ENCODE results near the gene CLASRP.
"Not testable (repeated sequence)": the region's sequence is repeated elsewhere in the genome, so short reads cannot be mapped to it uniquely, and the experiment has no call there.

Gene CLASRP

DNA sequence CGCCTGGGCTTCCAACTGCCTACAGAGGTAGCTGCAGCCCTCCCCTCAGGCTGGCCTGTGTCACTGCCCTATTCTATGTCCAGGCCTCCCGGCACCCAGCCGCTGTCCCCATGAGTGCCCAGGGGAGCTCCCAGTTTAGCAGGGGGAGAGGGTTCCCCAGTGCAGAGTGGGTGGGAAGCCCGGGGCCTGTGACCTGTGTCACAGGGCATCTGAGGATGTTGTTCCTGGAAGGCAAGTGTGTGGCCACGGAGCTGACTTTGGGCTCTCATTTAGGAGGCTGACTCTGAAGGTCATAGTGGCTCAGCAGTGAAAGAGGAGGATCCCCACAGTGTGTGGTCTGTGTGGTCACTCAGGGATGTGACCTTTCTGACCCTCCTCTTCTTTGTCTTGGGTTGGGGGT is 79.3 kb downstream of the CLASRP start:
- H3K27me3 ChIP-seq (ENCODE audit: low read depth), result no peaks in the 10 kb centered on the region
- H3K4me3 ChIP-seq, result no peak overlapping the region
- in situ Hi-C loops (cut with MboI; ENCODE audit: low sequenced_read_pairs), result no loop called here

GRCh38 chr19:45118591-45119355 is 79.9 kb downstream of the CLASRP start:
- H3K9me3 ChIP-seq; H3K4me3 ChIP-seq; H3K4me1 ChIP-seq; H3K36me3 ChIP-seq (replicated peaks); in situ Hi-C loops (cut with MboI; ENCODE audit: low sequenced_read_pairs); H3K27me3 ChIP-seq (ENCODE audit: low read depth); DNase-seq (ENCODE audit: low spot score in 2 of 2): not testable (repeated sequence)

More for the DNA sequence above, 79.3 kb downstream of the CLASRP start:
- Histone ChIP-seq H3K4me1 (peaks cover 1% of the 10 kb centered on the region; the same call in 1 of the 2 replicates), H3K36me3 (replicated peaks) (no peaks in the 10 kb centered on the region), H3K9me3 (no peaks in the 10 kb centered on the region)
- DNase-seq (ENCODE audit: low spot score in 2 of 2), result no peak

DNA sequence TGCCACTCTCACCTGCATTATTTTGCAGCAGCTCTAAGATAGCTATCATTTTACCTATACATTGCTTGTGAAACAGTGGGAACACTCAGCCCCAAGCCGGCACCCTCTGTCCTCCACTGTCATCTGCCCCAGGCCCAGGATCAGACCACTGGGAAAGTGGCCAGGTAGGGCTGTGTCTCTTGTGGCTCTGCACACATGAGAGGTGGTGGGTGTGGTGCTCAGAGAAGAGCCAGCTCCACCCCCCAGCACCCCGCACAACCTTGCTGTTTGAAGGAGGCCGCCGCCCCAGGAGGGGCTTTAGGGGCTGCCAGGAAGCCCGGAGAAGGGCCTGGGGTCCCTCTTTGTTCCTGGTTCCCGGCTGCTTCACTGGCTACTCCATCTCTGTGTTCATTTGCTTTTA is 80.7 kb downstream of the CLASRP start:
- H3K27me3 ChIP-seq (ENCODE audit: low read depth), result no peaks in the 10 kb centered on the region
- no peaks in the 10 kb centered on the region for H3K36me3 ChIP-seq (replicated peaks)
- H3K4me1 ChIP-seq, result peaks cover 6% of the 10 kb centered on the region
- no peaks in the 10 kb centered on the region for H3K9me3 ChIP-seq
- H3K4me3 ChIP-seq, result no peak overlapping the region
- in situ Hi-C loops (cut with MboI; ENCODE audit: low sequenced_read_pairs), result no loop called here
- DNase-seq (ENCODE audit: low spot score in 2 of 2), result no peak
